PFSK-1 (cell line): ENCODE results near the gene MYBPC1.

Source experiments
- FOXP2 ChIP-seq: optimal IDR thresholded peaks from 2 replicates; pipeline ENCODE3; 2011; ENCODE audit warnings: borderline replicate concordance, control low read depth, inconsistent platforms; ENCODE audit not compliant: insufficient read depth; ENCODE audit errors: extremely low read length, extremely low read depth
- POLR2AphosphoS5 ChIP-seq: IDR thresholded peaks from 2 replicates; pipeline ENCODE4 v1.6.1; 2012; ENCODE audit warnings: low read depth, mild to moderate bottlenecking, control low read depth, low read length, moderate library complexity
- REST ChIP-seq, 2 experiments: IDR thresholded peaks; 2 replicates each; pipeline versions ENCODE4 v1.6.1 to v1.8.0; 2011 to 2012; ENCODE audit warnings: low read depth in 2 of 2, low read length in 2 of 2, control low read depth in 1 of 2, inconsistent platforms in 1 of 2, mild to moderate bottlenecking in 1 of 2, moderate library complexity in 1 of 2; ENCODE audit not compliant: insufficient read depth in 1 of 2
- SIN3A ChIP-seq: IDR thresholded peaks from 2 replicates; pipeline ENCODE4 v1.6.1; 2012; ENCODE audit warnings: mild to moderate bottlenecking, low read length, moderate library complexity, borderline replicate concordance; ENCODE audit not compliant: insufficient read depth
- TAF1 ChIP-seq: IDR thresholded peaks from 2 replicates; pipeline ENCODE4 v1.6.1; 2012; ENCODE audit warnings: low read length, control low read depth, borderline replicate concordance; ENCODE audit not compliant: insufficient read depth

MYBPC1 gene

GRCh38 chr12:101722392-101722791 lies 127.6 kb downstream of the MYBPC1 start:
- TF ChIP-seq REST (IDR thresholded peaks at IDR 0.05; ENCODE audit: insufficient read depth in 1 of 2, low read depth in 2 of 2, low read length in 2 of 2) (no peak), FOXP2 (no peak), POLR2AphosphoS5 (no peak), SIN3A (no peak), TAF1 (no peak)

GRCh38 chr12:101727098-101727497 lies 132.3 kb downstream of the MYBPC1 start:
- no peak for TF ChIP-seq FOXP2
- no peak for TF ChIP-seq POLR2AphosphoS5
- TF ChIP-seq TAF1: no peak
- no peak for TF ChIP-seq SIN3A
- no peak for TF ChIP-seq REST (IDR thresholded peaks at IDR 0.05; ENCODE audit: insufficient read depth in 1 of 2, low read depth in 2 of 2, low read length in 2 of 2)

- TF ChIP-seq REST (IDR thresholded peaks at IDR 0.05; ENCODE audit: insufficient read depth in 1 of 2, low read depth in 2 of 2, low read length in 2 of 2): no peak
- no peak for TF ChIP-seq FOXP2
- no peak for TF ChIP-seq SIN3A
- no peak for TF ChIP-seq TAF1
Observed at GRCh38 chr12:101729842-101730241, 135.1 kb downstream of the MYBPC1 start.

GRCh38 chr12:101732318-101732717 lies 137.5 kb downstream of the MYBPC1 start:
- TF ChIP-seq REST (IDR thresholded peaks at IDR 0.05; ENCODE audit: insufficient read depth in 1 of 2, low read depth in 2 of 2, low read length in 2 of 2) (no peak), TAF1 (no peak), POLR2AphosphoS5 (no peak), SIN3A (no peak), FOXP2 (no peak)

- TF ChIP-seq REST (IDR thresholded peaks at IDR 0.05; ENCODE audit: insufficient read depth in 1 of 2, low read depth in 2 of 2, low read length in 2 of 2) (no peak), SIN3A (no peak), FOXP2 (no peak), TAF1 (no peak)
Observed at GRCh38 chr12:101733166-101733565, 138.4 kb downstream of the MYBPC1 start.
